ENCODE measurements around the gene ADCY9. TPM values are rescaled to one million over a fixed set of nuclear protein-coding genes. Genes with fewer than 3 reads are reported as not detected.
A peak's percentile ranks its signal among the peaks of the same experiment; 100 is the strongest.

Gene ADCY9
- total and polyA plus RNA-seq, 8 donors, result 9.8 to 61.1 (median 12.9) TPM

GRCh38 chr16:4067262-4068001 is 48.8 kb downstream of the ADCY9 start:
- Histone ChIP-seq H3K27ac (no peak overlapping the region), H3K36me3 (no peaks in the 10 kb centered on the region), H3K9me3 (peaks cover 0 to 6% of the 10 kb centered on the region in 2 donors), H3K4me3 (no peak overlapping the region), H3K27me3 (no peaks in the 10 kb centered on the region), H3K4me1 (no peaks in the 10 kb centered on the region)
- intact Hi-C loops (cut with DNase I), result no loop called here
- TF ChIP-seq CTCF (IDR thresholded peaks at IDR 0.05), result no peak
- ATAC-seq (peak; percentile 16), DNase-seq (no peak)

GRCh38 chr16:4064950-4065352 is 51.3 kb downstream of the ADCY9 start:
- peaks cover 0 to 3% of the 10 kb centered on the region in 2 donors for H3K4me1 ChIP-seq
- ATAC-seq (peak; percentile 87), DNase-seq (peak in 1 of 4 donors; percentile 34)
- H3K27me3 ChIP-seq, result no peaks in the 10 kb centered on the region
- H3K27ac ChIP-seq, result peak overlapping the region; percentile 44 to 48
- TF ChIP-seq CTCF (IDR thresholded peaks at IDR 0.05), result no peak
- H3K4me3 ChIP-seq, result peak overlapping the region; percentile 12 to 26
- H3K9me3 ChIP-seq, result peaks cover 0 to 29% of the 10 kb centered on the region in 2 donors
- no peaks in the 10 kb centered on the region for H3K36me3 ChIP-seq
- intact Hi-C loops (cut with DNase I), result no loop called here

- Histone ChIP-seq H3K4me3 (no peak overlapping the region), H3K27me3 (no peaks in the 10 kb centered on the region), H3K27ac (no peak overlapping the region), H3K36me3 (no peaks in the 10 kb centered on the region), H3K4me1 (peaks cover 0 to 3% of the 10 kb centered on the region in 2 donors), H3K9me3 (peaks cover 0 to 29% of the 10 kb centered on the region in 2 donors)
- ATAC-seq (no peak), DNase-seq (no peak)
- TF ChIP-seq CTCF (IDR thresholded peaks at IDR 0.05), result no peak
- intact Hi-C loops (cut with DNase I), result no loop called here
Observed at GRCh38 chr16:4062212-4062802, 53.9 kb downstream of the ADCY9 start.

- TF ChIP-seq CTCF (IDR thresholded peaks at IDR 0.05), result no peak
- Histone ChIP-seq H3K36me3 (no peaks in the 10 kb centered on the region), H3K27ac (no peak overlapping the region), H3K4me3 (no peak overlapping the region), H3K9me3 (peaks cover 0 to 29% of the 10 kb centered on the region in 2 donors), H3K27me3 (no peaks in the 10 kb centered on the region), H3K4me1 (peaks cover 0 to 3% of the 10 kb centered on the region in 2 donors)
- ATAC-seq, result no peak
- DNase-seq, result no peak
- intact Hi-C loops (cut with DNase I), result no loop called here
Observed at GRCh38 chr16:4060823-4061222, 55.4 kb downstream of the ADCY9 start.

GRCh38 chr16:4060009-4060408 is 56.2 kb downstream of the ADCY9 start:
- Histone ChIP-seq H3K27me3 (no peaks in the 10 kb centered on the region), H3K9me3 (peaks cover 0 to 29% of the 10 kb centered on the region in 2 donors), H3K36me3 (no peaks in the 10 kb centered on the region), H3K27ac (peak overlapping the region in 1 of 2 donors; percentile 35), H3K4me3 (no peak overlapping the region), H3K4me1 (peaks cover 0 to 3% of the 10 kb centered on the region in 2 donors)
- no peak for DNase-seq
- ATAC-seq, result no peak
- TF ChIP-seq CTCF (IDR thresholded peaks at IDR 0.05), result no peak
- intact Hi-C loops (cut with DNase I), result no loop called here

Measured in left lung (tissue), 10 donors.